Measurements from ENCODE around the gene PCDHA8.

- no peak for TF ChIP-seq JUND (IDR thresholded peaks at IDR 0.05; ENCODE audit: low read depth, low read length)
- TF ChIP-seq POLR2A (IDR thresholded peaks at IDR 0.05; ENCODE audit: low read depth, low read length): no peak
- TF ChIP-seq EZH2 (IDR thresholded peaks at IDR 0.05; ENCODE audit: borderline replicate concordance, control insufficient read depth, low read depth, low read length): no peak
- TF ChIP-seq CTCF (IDR thresholded peaks at IDR 0.05 in 2 of 3, conservative IDR thresholded peaks at IDR 0.05 in 1 of 3; ENCODE audit: control insufficient read depth in 2 of 3, extremely low read depth in 1 of 3, insufficient read depth in 1 of 3, low read depth in 3 of 3, low read length in 3 of 3): no peak
- TF ChIP-seq ZNF217 (IDR thresholded peaks at IDR 0.05): no peak
- no peak for TF ChIP-seq SMC3 (IDR thresholded peaks at IDR 0.05; ENCODE audit: borderline replicate concordance, low read length)
- TF ChIP-seq SP1 (IDR thresholded peaks at IDR 0.05; ENCODE audit: low read depth, low read length): no peak
- no peak for TF ChIP-seq RAD21 (IDR thresholded peaks at IDR 0.05; ENCODE audit: insufficient read depth, low read depth, low read length)
- no peak for TF ChIP-seq KAT2A (conservative IDR thresholded peaks at IDR 0.05; ENCODE audit: control insufficient read depth, low read depth, low read length)
- TF ChIP-seq POLR2AphosphoS5 (IDR thresholded peaks at IDR 0.05; ENCODE audit: low read length): no peak
- TF ChIP-seq ZBTB33 (IDR thresholded peaks at IDR 0.05): no peak
Observed at GRCh38 chr5:140882591-140882899, 41.6 kb downstream of the PCDHA8 start.
